ENCODE measurements around the gene ASCL5. TPM values are rescaled to one million over a fixed set of nuclear protein-coding genes. Genes with fewer than 3 reads are reported as not detected.
"Not testable (repeated sequence)": the region's sequence is repeated elsewhere in the genome, so short reads cannot be mapped to it uniquely, and the experiment has no call there.

ASCL5 gene
- total RNA-seq, 6 experiments from 2014 or later: not detected

DNA sequence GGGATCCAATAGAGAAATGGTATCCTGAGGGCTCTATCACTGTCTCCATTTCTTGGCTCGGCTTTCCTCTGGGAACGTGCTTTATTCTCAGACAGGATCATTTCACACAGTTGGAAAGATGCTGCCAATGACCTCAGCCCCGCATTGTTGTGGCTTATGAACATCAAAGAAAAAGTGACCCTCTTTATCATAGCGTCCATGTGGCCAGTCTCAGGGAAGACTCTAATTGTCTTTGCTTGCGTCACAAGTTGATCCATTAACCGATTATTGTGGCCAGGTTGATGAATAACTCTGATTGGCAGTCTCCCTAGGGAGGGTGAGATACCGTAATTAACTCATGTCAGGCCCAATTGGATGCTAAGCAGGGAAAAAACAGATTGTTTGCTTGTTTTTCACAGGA, 37.7 kb upstream of the ASCL5 start:
- Mint-ChIP-seq H3K36me3 (ENCODE audit: low read depth) (no peaks in the 10 kb centered on the region), H3K27me3 (ENCODE audit: insufficient read depth) (peaks cover 24% of the 10 kb centered on the region), H3K4me1 (ENCODE audit: low read depth) (no peaks in the 10 kb centered on the region), H3K4me3 (no peak overlapping the region), H3K9me3 (no peaks in the 10 kb centered on the region), H3K27ac (no peak overlapping the region)
- TF ChIP-seq, protein P1, sequence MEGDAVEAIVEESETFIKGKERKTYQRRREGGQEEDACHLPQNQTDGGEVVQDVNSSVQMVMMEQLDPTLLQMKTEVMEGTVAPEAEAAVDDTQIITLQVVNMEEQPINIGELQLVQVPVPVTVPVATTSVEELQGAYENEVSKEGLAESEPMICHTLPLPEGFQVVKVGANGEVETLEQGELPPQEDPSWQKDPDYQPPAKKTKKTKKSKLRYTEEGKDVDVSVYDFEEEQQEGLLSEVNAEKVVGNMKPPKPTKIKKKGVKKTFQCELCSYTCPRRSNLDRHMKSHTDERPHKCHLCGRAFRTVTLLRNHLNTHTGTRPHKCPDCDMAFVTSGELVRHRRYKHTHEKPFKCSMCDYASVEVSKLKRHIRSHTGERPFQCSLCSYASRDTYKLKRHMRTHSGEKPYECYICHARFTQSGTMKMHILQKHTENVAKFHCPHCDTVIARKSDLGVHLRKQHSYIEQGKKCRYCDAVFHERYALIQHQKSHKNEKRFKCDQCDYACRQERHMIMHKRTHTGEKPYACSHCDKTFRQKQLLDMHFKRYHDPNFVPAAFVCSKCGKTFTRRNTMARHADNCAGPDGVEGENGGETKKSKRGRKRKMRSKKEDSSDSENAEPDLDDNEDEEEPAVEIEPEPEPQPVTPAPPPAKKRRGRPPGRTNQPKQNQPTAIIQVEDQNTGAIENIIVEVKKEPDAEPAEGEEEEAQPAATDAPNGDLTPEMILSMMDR (IDR thresholded peaks at IDR 0.05): no peak
- DNase-seq: no peak

DNA sequence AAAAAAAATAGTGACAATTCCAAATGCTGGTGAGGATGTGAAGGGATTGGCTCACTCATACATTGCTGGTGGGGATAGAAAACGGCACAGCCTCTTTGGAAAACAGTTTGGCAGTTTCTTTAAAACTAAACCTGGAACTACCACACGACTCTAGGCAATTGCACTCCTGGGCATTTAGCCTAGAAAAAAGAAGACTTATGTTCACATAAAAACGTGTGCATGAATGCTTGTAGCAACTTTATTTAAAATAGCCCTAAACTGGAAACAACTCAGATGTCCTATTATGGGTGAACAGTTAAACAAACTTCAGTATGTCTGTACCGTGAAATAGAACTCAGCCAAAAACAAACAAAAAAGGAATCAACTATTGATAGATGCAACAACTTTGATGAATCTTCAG, 36.7 kb upstream of the ASCL5 start:
- Mint-ChIP-seq H3K4me1 (ENCODE audit: low read depth) (no peaks in the 10 kb centered on the region), H3K36me3 (ENCODE audit: low read depth) (no peaks in the 10 kb centered on the region), H3K9me3 (no peaks in the 10 kb centered on the region), H3K27me3 (ENCODE audit: insufficient read depth) (peaks cover 31% of the 10 kb centered on the region), H3K4me3 (no peak overlapping the region), H3K27ac (no peak overlapping the region)
- DNase-seq: no peak
- TF ChIP-seq, protein P1 (IDR thresholded peaks at IDR 0.05): no peak

DNA sequence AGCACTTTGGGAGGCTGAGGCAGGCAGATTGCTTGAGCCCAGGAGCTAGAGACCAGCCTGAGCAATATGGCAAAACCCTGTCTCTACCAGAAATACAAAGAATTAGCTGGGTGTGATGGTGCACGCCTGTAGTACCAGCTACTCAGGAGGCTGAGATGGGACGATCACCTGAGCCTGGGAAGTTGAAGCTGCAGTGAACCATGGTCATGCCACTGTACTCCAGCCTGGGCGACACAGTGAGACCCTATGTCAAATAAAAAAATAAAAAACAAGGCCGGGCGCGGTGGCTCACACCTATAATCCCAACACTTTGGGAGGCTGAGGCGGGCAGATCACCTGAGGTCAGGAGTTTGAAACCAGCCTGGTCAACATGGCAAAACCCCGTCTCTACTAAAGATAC, 36.1 kb upstream of the ASCL5 start:
- DNase-seq; H3K27ac Mint-ChIP-seq; H3K36me3 Mint-ChIP-seq (ENCODE audit: low read depth); H3K4me3 Mint-ChIP-seq; H3K4me1 Mint-ChIP-seq (ENCODE audit: low read depth); H3K9me3 Mint-ChIP-seq: not testable (repeated sequence)
- H3K27me3 Mint-ChIP-seq (ENCODE audit: insufficient read depth): peaks cover 33% of the 10 kb centered on the region

DNA sequence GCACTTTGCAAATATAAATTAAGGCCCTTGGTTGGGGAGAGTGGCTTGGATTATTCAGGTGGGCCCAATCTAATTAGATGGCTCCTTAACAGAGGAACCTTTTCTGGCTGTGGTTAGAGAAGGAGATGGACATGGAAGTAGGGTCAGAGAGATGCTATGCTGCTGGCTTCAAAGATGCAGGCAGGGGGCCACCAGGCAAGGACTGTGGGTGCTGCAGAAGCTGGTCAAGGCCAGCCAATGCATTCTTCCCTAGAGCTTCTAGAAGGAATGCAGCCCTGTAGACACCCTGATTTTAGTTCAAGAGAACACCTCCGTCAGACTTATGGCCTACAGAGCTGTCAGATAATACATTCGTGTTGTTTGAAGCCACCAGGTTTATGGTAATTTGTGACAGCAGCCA, 31.0 kb upstream of the ASCL5 start:
- no peaks in the 10 kb centered on the region for H3K36me3 Mint-ChIP-seq (ENCODE audit: low read depth)
- peaks cover 28% of the 10 kb centered on the region for H3K27me3 Mint-ChIP-seq (ENCODE audit: insufficient read depth)
- TF ChIP-seq, protein P1 (IDR thresholded peaks at IDR 0.05): no peak
- H3K9me3 Mint-ChIP-seq: no peaks in the 10 kb centered on the region
- H3K4me3 Mint-ChIP-seq: no peak overlapping the region
- peaks cover 12% of the 10 kb centered on the region for H3K4me1 Mint-ChIP-seq (ENCODE audit: low read depth)
- no peak for DNase-seq
- H3K27ac Mint-ChIP-seq: no peak overlapping the region

DNA sequence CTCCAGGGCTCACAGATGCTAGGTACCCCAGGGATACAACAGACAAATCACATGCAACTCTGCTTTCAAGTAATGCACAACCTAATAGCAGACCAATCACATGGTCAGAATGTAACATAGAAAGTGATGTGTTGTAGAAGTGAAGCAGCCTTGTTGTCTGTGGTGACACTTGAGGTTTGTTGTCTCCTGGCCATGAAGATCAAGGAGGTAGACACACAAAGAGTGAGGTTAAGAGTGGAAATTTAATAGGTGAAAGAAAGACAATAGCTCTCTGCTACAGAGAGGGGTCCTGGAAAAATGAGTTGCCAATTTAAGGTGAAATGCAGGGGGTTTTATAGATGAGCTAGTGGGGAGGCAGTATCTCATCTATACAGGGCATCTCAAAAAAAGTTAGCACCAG, 29.8 kb upstream of the ASCL5 start:
- Mint-ChIP-seq H3K27me3 (ENCODE audit: insufficient read depth) (peaks cover 28% of the 10 kb centered on the region), H3K9me3 (no peaks in the 10 kb centered on the region), H3K4me1 (ENCODE audit: low read depth) (peaks cover 12% of the 10 kb centered on the region), H3K4me3 (no peak overlapping the region), H3K36me3 (ENCODE audit: low read depth) (no peaks in the 10 kb centered on the region), H3K27ac (no peak overlapping the region)
- DNase-seq: no peak
- TF ChIP-seq, protein P1 (IDR thresholded peaks at IDR 0.05): no peak

DNA sequence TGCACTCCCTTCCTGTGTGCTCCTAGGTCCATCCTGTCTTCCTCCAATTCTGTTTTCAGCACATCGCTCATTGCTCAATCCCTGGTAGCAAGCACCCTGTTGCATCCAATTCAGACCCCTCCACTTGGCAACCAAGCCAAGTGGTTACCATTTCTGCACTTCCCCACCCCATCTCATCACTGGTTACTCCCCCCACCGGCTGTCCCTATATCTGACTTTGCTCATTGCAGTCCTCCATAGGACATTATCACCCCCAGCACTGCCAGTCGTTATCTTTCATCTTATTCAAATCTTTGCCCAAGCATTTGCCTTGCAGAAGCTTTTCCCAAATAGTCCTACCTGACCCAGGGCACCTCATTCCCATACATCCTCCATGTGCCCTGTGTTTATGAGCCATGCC, 29.4 kb upstream of the ASCL5 start:
- DNase-seq: no peak
- H3K27me3 Mint-ChIP-seq (ENCODE audit: insufficient read depth): peaks cover 28% of the 10 kb centered on the region

More for the DNA sequence above, 29.4 kb upstream of the ASCL5 start:
- TF ChIP-seq, protein P1 (IDR thresholded peaks at IDR 0.05): no peak
- no peak overlapping the region for H3K4me3 Mint-ChIP-seq
- H3K9me3 Mint-ChIP-seq: no peaks in the 10 kb centered on the region
- H3K4me1 Mint-ChIP-seq (ENCODE audit: low read depth): peaks cover 12% of the 10 kb centered on the region
- H3K27ac Mint-ChIP-seq: no peak overlapping the region
- no peaks in the 10 kb centered on the region for H3K36me3 Mint-ChIP-seq (ENCODE audit: low read depth)

All from HFFc6 (cell line).